ENCODE data around the gene MYPOP.

DNA sequence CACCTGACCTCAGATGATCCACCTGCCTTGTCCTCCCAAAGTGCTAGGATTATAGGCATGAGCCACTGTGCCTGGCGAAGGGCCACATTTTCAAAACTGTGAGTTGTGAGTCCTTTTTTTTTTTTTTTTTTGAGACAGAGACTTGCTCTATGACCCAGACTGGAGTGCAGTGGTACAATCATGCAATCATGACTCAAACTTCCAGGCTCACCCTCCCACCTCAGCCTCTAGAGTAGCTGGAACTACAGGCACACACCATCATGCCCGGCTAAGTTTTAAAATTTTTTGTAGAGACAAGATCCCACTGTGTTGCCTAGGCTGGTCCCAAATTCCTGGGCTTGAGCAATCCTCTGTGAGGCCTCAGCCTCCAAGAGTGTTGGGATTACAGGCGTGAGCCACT, 3.8 kb upstream of the MYPOP start:
- TF ChIP-seq, protein P1, sequence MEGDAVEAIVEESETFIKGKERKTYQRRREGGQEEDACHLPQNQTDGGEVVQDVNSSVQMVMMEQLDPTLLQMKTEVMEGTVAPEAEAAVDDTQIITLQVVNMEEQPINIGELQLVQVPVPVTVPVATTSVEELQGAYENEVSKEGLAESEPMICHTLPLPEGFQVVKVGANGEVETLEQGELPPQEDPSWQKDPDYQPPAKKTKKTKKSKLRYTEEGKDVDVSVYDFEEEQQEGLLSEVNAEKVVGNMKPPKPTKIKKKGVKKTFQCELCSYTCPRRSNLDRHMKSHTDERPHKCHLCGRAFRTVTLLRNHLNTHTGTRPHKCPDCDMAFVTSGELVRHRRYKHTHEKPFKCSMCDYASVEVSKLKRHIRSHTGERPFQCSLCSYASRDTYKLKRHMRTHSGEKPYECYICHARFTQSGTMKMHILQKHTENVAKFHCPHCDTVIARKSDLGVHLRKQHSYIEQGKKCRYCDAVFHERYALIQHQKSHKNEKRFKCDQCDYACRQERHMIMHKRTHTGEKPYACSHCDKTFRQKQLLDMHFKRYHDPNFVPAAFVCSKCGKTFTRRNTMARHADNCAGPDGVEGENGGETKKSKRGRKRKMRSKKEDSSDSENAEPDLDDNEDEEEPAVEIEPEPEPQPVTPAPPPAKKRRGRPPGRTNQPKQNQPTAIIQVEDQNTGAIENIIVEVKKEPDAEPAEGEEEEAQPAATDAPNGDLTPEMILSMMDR (IDR thresholded peaks at IDR 0.05 in 2 of 3, conservative IDR thresholded peaks at IDR 0.05 in 1 of 3; ENCODE audit: control insufficient read depth in 2 of 3, extremely low read depth in 1 of 3, insufficient read depth in 1 of 3, low read depth in 3 of 3, low read length in 3 of 3) = no peak
- TF ChIP-seq, protein P2, sequence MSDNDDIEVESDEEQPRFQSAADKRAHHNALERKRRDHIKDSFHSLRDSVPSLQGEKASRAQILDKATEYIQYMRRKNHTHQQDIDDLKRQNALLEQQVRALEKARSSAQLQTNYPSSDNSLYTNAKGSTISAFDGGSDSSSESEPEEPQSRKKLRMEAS (IDR thresholded peaks at IDR 0.05; ENCODE audit: low read depth, low read length) = no peak
- TF ChIP-seq POLR2A (IDR thresholded peaks at IDR 0.05; ENCODE audit: low read depth, low read length) (no peak), CBFB (IDR thresholded peaks at IDR 0.05; ENCODE audit: low read depth) (no peak)

Data from GM12878 (cell line).